ENCODE data around the gene ANKRD26. TPM values are rescaled to one million over a fixed set of nuclear protein-coding genes. Genes with fewer than 3 reads are reported as not detected.
"Not testable (repeated sequence)": the region's sequence is repeated elsewhere in the genome, so short reads cannot be mapped to it uniquely, and the experiment has no call there.

Gene ANKRD26
- polyA plus RNA-seq (ENCODE audit: insufficient read length in 3 of 3): 10 to 100 TPM; 11.7 to 19.5 (median 15.3) TPM
- long read RNA-seq, donor 1: 0 reads
- long read RNA-seq, donor 2: 0 reads
- long read RNA-seq, donor 3: 0 reads
- long read RNA-seq, donor 4: 0 reads
- long read RNA-seq, donor 5: 0 reads
- long read RNA-seq, donor 6: 0 reads
- long read RNA-seq, donor 7: 0 reads
- long read RNA-seq, donor 8: 0 reads
- long read RNA-seq, donor 9: 0 reads
- long read RNA-seq, donor 10: 0 reads
- long read RNA-seq, donor 11: 0 reads
- long read RNA-seq, donor 12, full-length matches to known transcripts: 1 of 1 reads
- long read RNA-seq, donor 12, partial matches to known transcripts: 0 of 1 reads
- long read RNA-seq, donor 12, other reads (novel, unspliced or antisense): 0 of 1 reads
- long read RNA-seq, donor 13: 0 reads
- long read RNA-seq, donor 14: 0 reads
- long read RNA-seq, donor 15: 0 reads
- long read RNA-seq, donor 16: 0 reads

DNA sequence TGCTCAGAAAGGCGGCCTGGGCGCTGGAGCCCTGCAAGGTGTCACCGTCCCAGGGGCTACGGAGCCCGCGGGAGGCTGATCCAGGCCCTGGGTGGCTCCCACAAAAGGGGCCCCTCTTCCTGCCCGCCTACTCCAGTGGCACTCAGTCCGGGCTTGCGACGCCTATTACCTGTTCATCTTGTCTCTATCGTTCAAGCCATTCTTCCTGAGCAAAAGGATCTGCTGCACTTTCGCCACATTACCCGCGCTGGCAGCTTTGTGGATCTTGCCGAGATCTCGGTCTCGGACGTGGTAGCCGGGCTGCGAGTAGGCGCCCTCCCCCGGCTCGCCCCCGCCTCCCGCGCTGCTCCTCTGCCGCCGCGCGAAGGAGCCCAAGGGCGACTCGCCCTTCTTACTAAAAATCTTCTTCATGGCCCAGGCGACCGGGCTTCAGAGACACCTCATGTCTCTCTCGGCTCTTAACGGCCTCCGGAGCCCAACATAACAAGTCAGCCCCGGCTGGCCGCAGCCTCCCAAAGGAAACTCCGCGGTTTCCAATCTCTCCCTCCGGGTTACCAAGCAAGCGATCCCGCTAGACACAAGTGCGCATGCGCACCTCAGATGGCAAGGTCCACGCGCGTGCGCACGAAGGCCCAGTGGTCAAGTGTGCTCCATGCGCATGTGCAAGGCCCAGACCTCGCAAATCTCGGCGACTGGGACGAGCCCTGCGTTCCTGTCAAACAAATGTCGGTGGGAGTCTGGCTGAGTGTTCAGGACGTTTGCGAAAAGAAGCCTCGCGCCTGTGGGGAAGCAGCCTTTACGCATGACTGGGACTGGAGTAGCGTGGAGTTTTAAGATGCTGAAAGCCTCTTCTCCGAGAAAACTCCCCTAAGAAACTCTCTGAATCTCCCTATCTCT, at the start of gene ANKRD26:
Gene ANKRD26 (minus strand): TSS at position 579 of the 897 bp plus-strand sequence. CDS start 168 bp downstream, at position 411.
- peak; percentile 97 for DNase-seq

DNA sequence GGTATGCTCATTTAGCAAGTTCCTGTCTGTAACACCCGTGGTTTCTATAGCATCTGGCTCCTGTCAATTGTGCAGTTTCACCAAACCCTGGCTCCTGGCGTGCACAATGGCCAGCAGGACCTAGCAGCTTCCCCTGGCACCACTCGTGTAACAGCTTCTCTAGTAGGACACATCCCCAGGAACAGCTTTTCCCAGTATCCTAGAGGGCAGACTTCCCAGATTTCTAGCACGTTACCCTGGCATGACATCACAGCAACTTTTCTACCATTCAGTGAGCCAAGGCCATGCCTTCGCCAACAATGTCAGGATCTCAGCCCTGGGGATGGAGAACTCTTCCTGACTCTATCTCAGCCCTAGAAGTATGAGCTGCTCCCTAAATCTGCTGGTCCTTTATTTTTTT, 47.4 kb upstream of the ANKRD26 start:
- no peak for DNase-seq

DNA sequence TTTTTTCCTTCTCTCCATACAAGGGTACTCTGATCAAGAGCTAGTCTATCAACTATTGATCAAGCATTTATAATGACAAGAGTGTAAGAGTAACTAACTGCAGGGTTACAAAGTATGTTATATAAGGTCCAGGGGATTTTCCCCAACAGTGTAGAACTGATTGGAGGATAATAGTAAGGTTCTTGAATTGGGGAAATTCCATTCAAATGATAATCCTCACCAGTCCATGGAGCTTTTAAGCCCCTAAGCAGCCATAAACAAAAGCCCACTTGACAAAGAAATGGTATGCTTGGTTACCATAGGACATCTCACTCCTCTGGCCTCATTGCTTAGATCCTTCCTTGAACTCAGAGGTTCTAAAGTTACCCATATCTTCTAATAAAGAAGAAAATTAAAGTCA, 45.6 kb upstream of the ANKRD26 start:
- DNase-seq: no peak

DNA sequence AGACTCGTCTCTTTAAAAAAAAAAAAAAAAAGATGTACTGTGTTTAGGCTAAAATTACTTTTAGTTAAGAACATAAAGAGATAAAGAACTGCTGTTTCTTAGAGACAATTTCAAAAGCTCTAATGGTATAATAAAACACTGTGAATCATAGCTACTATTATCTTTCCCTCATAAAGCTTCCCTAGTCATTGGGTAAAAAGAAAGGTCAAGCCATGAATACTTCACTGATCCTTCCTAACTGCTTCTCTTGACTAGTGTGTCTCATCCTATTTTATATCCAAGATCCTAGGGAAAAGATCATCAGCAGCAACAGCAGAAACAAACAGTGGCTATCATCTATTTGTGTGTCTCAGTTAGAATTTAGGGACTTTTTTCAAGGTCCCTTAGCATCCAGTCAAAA, 43.4 kb upstream of the ANKRD26 start:
- no peak for DNase-seq

DNA sequence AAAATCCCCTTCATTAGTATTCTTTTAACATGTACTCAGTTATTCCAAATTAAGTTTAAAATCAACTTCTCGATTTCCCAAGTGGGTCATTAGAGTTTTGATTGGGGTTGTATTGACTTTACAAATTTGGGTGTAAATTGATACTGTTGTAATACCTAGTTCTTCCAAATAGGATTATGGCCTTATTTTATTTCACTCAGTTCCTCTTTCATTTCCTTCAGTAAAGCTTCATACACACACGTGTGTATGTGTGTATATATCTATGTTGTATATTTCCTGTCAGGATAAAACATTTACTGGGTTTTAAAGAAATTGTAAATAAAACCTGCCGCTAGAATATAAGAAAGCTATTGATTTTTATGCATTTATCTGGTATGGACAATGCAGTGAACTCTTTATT, 38.0 kb upstream of the ANKRD26 start:
- DNase-seq: no peak

DNA sequence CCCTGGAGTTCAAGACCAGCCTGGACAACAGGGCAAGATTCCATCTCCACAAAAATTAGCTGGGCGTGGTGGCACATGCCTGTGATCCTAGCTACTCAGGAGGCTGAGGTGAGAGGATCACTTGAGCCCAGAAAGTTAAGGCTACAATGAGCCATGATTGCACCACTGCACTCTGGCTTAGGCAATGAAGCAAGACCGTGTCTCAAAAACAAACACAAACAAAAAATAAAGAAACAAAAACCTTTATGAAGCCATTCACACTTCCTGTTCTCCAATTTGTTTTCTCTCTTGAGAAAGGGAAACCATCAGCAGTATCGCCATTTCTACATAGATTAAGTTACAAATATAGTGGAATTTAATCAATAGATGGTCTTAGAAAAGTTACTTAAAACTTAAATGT, 34.1 kb upstream of the ANKRD26 start:
- DNase-seq: no peak

DNA sequence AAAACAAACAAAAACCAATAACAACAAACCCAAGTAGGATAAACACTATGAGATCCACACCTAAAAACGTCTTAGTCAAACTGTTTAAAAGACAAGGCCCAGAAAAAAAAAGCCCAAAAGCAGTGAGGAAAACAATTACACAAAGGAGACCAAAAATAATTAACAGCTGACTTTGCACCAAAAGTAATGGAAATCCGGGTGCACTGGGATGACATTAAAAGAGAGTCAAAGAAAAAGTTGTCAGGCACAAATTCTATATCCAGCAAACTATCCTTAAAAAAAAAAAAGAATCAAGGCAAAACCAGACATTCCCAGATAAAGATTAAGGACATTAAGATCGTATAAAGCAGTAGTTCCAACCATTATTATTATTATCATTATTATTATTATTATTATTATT, 7.9 kb upstream of the ANKRD26 start:
- DNase-seq: no peak

DNA sequence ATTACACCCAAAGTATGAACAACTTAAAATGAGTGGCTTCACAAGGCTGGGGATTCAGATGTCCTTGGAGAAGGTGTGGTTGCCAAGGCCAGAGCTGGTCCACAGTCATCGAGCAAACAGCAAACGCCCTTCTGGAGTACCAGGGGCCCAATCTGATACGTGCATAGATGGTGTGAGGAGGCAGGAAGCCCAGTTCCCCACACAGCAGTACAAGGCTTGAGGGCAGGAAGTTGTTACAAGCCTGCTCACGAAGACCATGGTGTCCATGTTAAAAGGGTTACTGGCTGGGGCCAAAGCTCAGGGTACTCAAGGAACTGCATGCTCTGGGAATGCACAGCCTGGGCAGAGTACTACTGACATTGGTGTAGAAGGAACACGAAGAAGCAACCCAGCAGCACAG, 4.6 kb upstream of the ANKRD26 start:
- no peak for DNase-seq

DNA sequence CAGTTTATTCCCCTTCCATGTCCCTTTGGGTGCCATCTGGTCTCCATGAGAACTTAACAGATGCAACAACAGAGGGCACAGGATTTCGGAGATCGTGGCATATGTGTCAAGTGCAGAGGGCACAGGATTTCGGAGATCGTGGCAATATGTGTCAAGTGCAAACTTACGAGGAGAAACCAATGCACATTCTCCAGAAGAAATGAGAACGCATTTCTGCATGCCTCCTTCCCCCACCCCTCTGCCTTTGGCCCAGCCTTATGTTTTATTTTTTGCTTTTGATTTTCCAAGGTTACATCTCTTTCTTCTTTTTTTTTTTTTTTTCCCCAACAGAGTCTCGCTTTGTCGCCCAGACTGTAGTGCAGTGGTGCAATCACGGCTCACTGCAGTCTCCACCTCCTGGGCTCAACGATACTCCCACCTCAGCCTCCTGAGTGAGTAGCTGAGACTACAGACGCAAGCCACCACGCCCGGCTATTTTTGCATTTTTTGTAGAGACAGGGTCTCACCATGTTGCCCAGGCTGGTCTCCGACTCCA, 586 bp upstream of the ANKRD26 start:
- DNase-seq: no peak

DNA sequence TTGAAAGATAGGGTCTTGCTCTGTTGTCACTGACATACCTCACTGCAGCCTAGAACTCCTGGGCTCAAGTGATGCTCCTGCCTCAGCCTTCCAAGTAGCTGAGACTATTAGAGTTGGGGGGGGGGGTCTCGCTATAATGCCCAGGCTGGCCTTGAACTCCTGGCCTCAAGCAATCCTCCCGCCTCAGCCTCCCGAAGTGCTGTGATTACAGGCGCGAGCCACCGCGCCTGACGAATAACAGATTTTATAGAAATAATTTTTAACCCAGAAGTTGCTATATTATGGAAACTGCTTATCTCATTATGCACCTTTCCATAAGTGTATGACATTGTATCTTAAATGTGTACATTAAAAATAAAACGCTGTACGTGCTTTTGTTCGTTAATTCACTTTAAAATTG, 846 bp downstream of the ANKRD26 start:
- DNase-seq: no peak

DNA sequence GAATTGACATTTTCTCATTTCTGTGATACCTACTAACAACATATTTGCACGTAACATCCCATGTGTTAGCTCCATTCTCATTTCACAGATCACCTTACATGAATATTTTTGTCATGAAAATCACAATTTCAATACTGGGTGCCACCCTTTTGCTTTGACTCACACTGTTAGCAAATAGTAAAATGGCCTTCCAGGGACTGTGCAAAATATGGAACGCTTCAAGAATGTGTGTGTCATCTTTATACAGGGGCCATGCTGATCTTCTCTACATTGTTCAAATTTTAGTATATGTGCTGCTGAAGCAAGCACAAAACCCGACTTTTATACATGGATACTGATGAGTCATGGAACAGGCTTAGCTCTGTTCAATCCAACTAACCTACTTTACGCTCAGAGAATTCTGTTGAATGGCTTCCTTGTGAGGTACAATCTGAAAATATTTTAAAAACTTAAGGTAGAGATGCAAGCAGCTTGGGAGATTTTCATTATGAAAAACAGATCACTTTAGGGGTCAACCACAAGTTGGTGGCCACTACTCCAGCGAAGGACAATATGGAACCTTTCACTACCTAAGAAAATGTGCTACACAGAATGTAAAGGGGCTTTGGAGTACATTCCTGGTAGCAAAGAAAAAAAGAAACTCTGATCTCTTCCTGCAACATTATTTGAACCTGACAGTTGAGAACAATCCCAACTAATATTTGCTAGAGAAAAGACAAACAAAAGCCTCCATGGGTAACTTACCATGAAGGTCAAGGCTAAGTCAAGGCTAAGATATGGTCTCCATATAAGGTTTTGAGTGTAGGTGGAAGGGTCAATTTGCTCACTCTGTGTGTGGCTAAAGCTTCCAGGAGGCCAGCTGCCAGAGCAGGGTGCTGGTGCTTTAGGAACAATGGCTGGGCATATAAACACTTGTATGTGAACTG, 11.9 kb downstream of the ANKRD26 start:
- no peak for DNase-seq

DNA sequence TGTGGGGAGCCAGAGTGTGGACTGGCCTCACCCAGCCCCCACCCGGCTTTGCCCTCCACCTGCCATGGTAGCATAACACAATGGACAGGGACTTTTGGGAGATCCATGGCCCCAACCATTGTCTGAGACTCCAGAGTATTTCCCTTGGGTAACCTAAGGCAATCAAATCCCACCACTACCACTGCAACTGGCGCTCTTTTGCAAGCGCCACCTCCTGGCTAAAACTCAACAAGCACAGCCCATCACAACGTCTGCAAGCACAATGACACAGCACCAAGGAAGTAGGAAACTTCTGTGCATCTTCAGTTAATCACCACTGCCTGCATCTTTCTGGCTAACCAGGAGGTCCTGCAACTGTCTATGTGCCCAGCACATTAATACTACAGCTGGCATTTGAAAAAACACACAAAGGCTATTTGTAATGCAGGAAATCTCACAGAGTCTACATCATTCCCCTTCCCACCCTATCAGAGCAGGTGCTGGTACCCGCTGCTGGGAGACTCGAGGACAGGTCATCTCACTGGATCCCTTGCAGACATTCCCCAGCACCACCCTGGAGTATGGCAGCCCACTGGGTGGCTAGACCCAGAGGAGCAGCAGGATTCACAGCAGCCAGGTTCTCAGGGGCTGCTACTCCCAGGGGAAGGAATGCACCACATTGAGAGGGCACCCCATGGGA, 27.7 kb downstream of the ANKRD26 start:
- no peak for DNase-seq

DNA sequence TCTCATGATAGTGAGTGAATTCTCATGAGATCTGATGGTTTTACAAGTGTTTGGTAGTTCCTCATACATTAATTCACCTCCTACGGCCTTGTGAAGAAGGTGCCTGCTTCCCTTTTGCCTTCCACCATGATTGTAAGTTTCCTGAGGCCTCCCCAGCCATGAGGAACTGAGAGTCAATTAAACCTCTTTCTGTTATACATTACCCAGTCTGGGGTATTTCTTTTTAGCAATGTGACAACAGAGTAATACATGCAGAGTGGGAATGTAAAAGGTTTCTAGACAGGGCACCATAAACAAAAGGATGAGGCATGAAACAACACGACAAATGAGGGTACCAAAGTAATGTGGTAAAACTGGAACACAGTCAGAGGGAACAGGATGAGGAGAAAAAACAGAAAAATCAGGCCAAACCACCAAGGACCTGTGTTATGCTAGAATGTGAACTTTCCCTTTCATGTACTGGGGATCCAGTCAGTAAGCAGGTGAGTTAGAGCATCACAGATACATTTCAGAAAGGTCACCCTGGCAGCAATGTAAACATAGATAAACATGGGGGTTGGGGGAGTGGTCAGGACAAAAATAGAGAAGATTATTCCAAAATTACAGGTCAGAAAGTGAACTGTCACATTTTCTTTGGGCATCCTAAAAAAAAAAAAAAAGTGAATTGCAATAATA, 31.9 kb downstream of the ANKRD26 start:
- no peak for DNase-seq

DNA sequence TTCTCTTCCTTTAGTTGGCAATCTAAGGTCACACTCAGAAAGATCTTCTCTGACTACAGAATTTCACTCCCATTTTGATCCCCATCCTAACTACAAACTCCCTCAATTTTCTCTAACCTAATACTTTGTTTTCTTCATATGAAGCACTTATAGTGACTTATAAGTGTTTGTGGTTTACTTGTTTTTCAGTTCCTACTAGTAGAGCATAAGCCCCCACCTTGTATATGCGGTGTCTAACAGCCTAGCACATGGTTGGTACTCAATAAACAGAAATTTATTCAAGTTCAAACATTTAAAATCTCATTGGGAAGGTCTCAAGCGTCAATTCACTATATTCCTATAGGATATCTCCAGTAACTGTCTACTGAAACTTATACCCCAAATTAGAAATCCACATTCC, 35.2 kb downstream of the ANKRD26 start:
- no peak for DNase-seq

DNA sequence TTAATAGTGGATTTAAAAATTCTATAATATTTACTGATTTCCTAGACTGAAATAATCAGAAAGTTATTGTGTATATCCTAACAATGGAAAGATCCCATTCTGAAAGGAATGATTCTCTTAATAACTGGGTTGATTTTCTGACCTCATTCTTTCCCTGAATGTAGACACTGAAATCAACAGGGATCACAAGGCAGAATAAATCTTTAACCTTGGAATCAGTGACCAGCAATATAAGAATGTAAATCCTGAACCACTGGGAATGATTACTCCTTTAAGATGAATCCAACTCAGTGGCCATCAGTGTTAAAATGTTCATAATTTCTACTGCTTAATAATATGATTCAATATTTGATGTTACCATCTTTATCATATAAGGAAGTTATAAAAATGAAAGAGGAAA, 47.6 kb downstream of the ANKRD26 start:
- no peak for DNase-seq

DNA sequence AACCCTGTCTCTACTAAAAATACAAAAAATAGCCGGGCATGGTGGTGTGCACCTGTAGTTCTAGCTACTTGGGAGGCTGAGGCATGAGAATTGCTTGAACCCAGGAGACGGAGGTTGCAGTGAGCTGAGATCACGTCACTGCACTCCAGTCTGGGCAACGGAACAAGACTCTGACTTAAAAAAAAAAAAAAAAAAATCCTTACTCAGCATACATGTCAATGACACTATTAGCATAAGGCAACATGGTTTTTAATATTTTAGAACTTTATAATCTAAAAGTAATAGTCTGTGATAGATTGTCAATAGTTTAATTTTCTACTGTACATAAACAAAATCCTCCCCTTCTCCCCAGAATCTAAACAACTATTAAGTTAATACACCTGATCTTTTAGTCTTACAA, 55.0 kb downstream of the ANKRD26 start:
- DNase-seq: not testable (repeated sequence)

DNA sequence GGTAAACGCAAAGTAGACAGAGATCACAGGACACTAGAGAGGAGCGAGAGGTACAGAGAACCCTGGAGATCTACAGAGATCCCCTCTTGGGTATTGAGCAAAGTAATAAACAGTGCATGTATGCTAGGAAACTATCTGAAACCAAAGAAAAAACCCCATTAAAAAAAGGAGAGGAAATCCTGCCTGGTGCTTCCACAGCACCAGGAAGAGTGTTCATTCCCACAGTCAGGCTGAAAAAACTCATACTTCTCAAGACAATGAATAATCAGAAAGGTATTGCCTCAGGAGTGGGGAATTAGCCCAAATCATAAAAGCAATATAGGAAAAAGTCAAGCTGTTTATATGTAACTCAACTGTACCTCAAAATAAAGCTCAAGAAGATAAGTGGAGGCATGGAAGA, 59.1 kb downstream of the ANKRD26 start:
- no peak for DNase-seq

DNA sequence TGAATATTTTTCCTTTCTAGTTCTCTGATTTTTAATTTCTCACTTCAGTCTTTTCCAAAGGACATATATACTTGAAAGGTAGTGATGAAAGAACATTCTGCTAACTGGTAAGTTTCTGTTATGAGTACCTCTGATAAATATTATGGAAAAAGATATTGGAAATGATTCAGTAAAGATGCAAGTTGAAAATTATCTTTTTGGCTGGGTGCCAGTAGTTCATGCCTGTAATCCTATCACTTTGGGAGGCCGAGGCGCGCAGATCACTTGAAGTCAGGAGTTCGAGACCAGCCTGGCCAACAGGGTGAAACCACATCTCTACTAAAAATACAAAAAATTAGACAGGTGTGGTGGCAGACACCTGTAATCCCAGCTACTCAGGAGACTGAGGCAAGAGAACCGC, 62.1 kb downstream of the ANKRD26 start:
- DNase-seq: no peak

DNA sequence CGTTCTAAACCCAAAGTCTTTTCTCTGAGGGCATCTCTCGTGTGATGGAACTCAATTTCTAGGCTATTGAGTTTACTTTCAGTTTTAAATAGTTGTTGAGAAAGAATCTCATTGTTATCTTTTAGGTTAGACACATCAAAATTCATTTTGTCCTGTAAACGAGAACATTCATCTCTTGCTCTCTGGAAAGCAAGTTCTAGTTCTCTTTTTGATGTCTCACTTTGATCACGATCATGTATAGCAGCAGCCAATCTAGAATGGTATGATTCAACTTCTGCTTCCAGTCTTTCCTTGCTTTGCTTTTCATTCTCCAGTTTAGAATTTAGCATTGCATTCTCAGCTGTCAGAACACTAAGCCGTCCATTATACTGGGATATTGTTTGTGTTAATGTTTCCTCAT, 65.1 kb downstream of the ANKRD26 start:
- DNase-seq: no peak

DNA sequence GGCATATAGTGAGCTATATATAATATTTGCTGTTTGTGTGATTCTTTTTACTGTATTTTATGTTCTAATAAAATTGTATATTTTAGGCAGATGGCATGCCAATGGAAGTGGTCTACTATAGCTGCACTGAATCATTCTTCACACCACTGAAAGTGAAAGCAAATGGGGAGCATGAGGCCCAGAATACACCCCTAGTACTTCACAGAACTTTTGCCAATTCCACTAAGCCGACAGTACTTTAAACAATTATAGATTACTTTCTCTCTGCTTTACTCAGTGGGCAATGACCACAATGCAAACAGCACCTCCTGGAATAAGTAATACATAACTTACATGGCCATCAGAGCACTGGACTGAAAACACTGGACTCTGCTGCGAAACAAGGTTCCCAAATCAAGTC, 70.2 kb downstream of the ANKRD26 start:
- DNase-seq: no peak
